ENCODE data around the gene STK33. TPM values are rescaled to one million over a fixed set of nuclear protein-coding genes. Genes with fewer than 3 reads are reported as not detected.
A peak's percentile ranks its signal among the peaks of the same experiment; 100 is the strongest.

The STK33 gene
- total RNA-seq, 1 donor from 2014 or later = 11.5 TPM

DNA sequence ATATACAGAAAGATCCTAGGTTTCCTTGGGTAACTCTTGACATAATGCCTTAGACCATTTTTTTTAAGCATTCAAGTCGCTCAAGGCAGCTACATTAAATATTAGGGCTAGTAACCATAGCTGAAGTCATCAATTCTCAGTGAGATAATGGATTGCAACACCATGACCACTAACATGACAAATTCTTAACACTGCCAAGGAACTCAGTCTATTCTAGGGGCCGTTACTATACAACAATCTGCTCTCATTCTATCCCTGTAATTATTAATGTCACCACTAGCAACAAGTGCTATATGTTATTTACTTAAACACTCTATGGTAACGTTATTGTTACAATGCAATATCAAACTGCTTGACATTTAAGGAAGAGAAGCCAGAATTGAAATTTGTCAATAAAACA, 3.2 kb upstream of the STK33 start:
- Histone ChIP-seq H3K36me3 (no peaks in the 10 kb centered on the region), H3K4me1 (peaks cover 10% of the 10 kb centered on the region), H3K4me3 (no peak overlapping the region), H3K9me3 (no peaks in the 10 kb centered on the region), H3K27ac (no peak overlapping the region), H3K27me3 (no peaks in the 10 kb centered on the region)
- no peak for DNase-seq (ENCODE audit: extremely low spot score in 2 of 2)
- intact Hi-C loops (cut with DNase I) = no loop called here
- TF ChIP-seq POLR2A (IDR thresholded peaks at IDR 0.05) (no peak), POLR2AphosphoS5 (IDR thresholded peaks at IDR 0.05; ENCODE audit: insufficient read depth in 1 of 2, low read depth in 1 of 2) (no peak)
- TF ChIP-seq, protein P1, sequence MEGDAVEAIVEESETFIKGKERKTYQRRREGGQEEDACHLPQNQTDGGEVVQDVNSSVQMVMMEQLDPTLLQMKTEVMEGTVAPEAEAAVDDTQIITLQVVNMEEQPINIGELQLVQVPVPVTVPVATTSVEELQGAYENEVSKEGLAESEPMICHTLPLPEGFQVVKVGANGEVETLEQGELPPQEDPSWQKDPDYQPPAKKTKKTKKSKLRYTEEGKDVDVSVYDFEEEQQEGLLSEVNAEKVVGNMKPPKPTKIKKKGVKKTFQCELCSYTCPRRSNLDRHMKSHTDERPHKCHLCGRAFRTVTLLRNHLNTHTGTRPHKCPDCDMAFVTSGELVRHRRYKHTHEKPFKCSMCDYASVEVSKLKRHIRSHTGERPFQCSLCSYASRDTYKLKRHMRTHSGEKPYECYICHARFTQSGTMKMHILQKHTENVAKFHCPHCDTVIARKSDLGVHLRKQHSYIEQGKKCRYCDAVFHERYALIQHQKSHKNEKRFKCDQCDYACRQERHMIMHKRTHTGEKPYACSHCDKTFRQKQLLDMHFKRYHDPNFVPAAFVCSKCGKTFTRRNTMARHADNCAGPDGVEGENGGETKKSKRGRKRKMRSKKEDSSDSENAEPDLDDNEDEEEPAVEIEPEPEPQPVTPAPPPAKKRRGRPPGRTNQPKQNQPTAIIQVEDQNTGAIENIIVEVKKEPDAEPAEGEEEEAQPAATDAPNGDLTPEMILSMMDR (IDR thresholded peaks at IDR 0.05) = no peak

GRCh38 chr11:8596504-8597046, 2.5 kb upstream of the STK33 start:
- Histone ChIP-seq H3K36me3 (no peaks in the 10 kb centered on the region), H3K9me3 (no peaks in the 10 kb centered on the region), H3K27me3 (no peaks in the 10 kb centered on the region), H3K4me3 (no peak overlapping the region), H3K4me1 (peaks cover 10% of the 10 kb centered on the region), H3K27ac (no peak overlapping the region)
- intact Hi-C loops (cut with DNase I) = no loop called here
- no peak for DNase-seq (ENCODE audit: extremely low spot score in 2 of 2)
- TF ChIP-seq, protein P1 (IDR thresholded peaks at IDR 0.05) = no peak
- TF ChIP-seq POLR2AphosphoS5 (IDR thresholded peaks at IDR 0.05; ENCODE audit: insufficient read depth in 1 of 2, low read depth in 1 of 2) (no peak), POLR2A (IDR thresholded peaks at IDR 0.05) (no peak)

DNA sequence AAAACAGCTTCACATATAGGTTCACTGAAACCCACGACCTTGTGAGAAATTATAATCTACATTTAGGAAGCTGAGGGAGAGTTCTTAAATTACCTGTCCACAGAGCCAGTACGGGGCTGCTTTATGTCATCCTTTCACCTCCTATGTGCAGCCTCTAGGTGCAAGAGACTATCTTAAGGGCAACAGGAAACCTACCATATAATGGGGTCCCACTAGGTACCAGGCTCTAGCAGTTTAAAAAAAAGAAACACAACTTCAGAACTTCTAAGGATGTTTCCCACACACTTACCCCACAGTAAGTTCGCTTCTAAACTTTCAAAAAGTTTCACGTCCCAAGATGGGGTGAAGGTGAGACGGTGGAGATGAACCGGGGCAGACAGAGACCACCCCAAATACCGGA, 573 bp downstream of the STK33 start:
- no peak for DNase-seq (ENCODE audit: extremely low spot score in 2 of 2)
- H3K27ac ChIP-seq = no peak overlapping the region
- no peaks in the 10 kb centered on the region for H3K27me3 ChIP-seq
- TF ChIP-seq, protein P1 (IDR thresholded peaks at IDR 0.05) = no peak
- TF ChIP-seq POLR2A (IDR thresholded peaks at IDR 0.05) (no peak), POLR2AphosphoS5 (IDR thresholded peaks at IDR 0.05; ENCODE audit: insufficient read depth in 1 of 2, low read depth in 1 of 2) (no peak)
- H3K36me3 ChIP-seq = no peaks in the 10 kb centered on the region
- H3K4me3 ChIP-seq = peak overlapping the region; percentile 46 to 55
- peaks cover 10% of the 10 kb centered on the region for H3K4me1 ChIP-seq
- intact Hi-C loops (cut with DNase I) = no loop called here
- H3K9me3 ChIP-seq = no peaks in the 10 kb centered on the region

DNA sequence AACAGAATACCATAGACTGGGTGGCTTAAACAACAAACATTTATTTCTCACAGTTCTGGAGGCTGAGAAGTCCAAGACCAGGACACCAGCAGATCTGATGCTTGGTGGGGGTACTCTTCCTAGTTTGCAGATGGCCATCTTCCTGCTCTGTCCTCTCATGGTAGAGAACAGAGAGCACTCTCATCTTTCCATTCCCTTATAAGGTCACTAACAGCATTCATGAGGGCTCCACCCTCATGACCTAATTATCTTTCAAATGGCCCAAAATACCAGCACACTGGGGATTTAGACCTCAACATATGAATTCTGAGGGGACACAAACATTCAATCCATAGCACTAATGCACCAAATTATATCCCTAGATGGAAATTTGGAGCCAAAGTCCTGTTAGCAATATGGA, 6.1 kb downstream of the STK33 start:
- H3K9me3 ChIP-seq = no peaks in the 10 kb centered on the region
- intact Hi-C loops (cut with DNase I) = no loop called here

GRCh38 chr11:8586805-8587204, 7.2 kb downstream of the STK33 start:
- Histone ChIP-seq H3K9me3 (no peaks in the 10 kb centered on the region), H3K27ac (no peak overlapping the region), H3K4me1 (no peaks in the 10 kb centered on the region), H3K36me3 (no peaks in the 10 kb centered on the region), H3K27me3 (no peaks in the 10 kb centered on the region), H3K4me3 (no peak overlapping the region)
- intact Hi-C loops (cut with DNase I) = no loop called here
- TF ChIP-seq, protein P1 (IDR thresholded peaks at IDR 0.05) = no peak
- no peak for TF ChIP-seq POLR2AphosphoS5 (IDR thresholded peaks at IDR 0.05; ENCODE audit: insufficient read depth in 1 of 2, low read depth in 1 of 2)
- no peak for DNase-seq (ENCODE audit: extremely low spot score in 2 of 2)

More for the DNA sequence above, 6.1 kb downstream of the STK33 start:
- no peaks in the 10 kb centered on the region for H3K4me1 ChIP-seq
- TF ChIP-seq POLR2A (IDR thresholded peaks at IDR 0.05) (no peak), POLR2AphosphoS5 (IDR thresholded peaks at IDR 0.05; ENCODE audit: insufficient read depth in 1 of 2, low read depth in 1 of 2) (no peak)
- TF ChIP-seq, protein P1 (IDR thresholded peaks at IDR 0.05) = no peak
- DNase-seq (ENCODE audit: extremely low spot score in 2 of 2) = no peak
- no peak overlapping the region for H3K27ac ChIP-seq
- H3K36me3 ChIP-seq = no peaks in the 10 kb centered on the region
- no peaks in the 10 kb centered on the region for H3K27me3 ChIP-seq
- no peak overlapping the region for H3K4me3 ChIP-seq

Data from vagina (tissue), 2 donors.